ENCODE results near the gene MGAM2. TPM values are rescaled to one million over a fixed set of nuclear protein-coding genes. Genes with fewer than 3 reads are reported as not detected.

The MGAM2 gene
- total and polyA plus RNA-seq, 2 of the 13 experiments (the other 11 are each of a cell fraction or from before 2014, with no cell fraction given): 0.29 TPM; not detected in 1

DNA sequence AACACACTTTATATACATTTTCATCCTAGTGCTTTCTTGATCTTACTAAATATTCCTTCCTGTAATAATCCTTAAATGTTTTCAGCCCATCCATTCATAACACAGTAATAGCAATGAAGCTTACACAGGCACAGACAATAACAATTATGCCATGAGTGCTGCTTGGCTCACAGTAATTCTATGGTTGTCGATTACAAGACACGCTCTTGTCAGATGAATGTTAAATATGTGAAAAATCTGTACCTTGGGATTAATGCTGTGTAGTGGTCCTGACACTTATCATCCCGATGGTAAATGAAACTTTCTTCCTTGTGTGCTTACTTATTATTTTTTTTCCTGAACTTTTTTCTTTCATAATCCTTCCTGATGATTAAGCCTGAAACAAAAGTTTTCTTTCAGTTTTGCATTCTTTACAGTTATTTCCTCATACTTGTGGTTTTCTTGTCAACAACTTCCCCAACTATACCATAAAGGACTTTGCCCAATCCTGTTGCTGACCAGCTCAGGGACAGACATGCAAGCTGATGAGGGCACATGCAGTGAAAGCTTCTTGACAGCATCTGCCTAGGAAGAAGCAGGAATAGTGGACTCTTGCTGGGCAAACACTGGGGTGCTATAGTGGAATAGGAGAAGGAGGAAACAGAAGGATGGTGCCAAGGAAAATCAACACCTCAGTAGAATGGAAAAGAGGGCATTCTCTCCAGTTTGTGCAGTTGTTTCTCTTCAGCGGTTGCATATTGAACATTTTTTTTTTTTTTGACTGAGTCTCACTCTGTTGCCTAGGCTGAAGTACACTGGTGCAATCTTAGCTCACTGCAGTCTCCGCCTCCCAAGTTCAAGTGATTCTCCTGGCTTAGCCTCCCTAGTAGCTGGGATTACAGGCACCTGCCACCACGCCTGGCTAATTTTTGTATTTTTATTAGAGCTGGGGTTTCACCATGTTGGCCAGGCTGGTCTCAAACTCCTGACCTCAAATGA, 6.7 kb upstream of the MGAM2 start (continued):
- TF ChIP-seq ZNF577 (CRISPR knock-in tag; IDR thresholded peaks at IDR 0.05; ENCODE audit: borderline replicate concordance, low read depth): no peak
- no peak for TF ChIP-seq JUND (CRISPR knock-in tag; IDR thresholded peaks at IDR 0.05)
- TF ChIP-seq, protein P1, sequence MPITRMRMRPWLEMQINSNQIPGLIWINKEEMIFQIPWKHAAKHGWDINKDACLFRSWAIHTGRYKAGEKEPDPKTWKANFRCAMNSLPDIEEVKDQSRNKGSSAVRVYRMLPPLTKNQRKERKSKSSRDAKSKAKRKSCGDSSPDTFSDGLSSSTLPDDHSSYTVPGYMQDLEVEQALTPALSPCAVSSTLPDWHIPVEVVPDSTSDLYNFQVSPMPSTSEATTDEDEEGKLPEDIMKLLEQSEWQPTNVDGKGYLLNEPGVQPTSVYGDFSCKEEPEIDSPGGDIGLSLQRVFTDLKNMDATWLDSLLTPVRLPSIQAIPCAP (CRISPR knock-in tag; IDR thresholded peaks at IDR 0.05; ENCODE audit: low read depth): no peak
- no peak for TF ChIP-seq SIX1 (CRISPR knock-in tag; IDR thresholded peaks at IDR 0.05; ENCODE audit: borderline replicate concordance)
- no peak for TF ChIP-seq ZBTB38 (CRISPR knock-in tag; IDR thresholded peaks at IDR 0.05)
- TF ChIP-seq ZNF746 (CRISPR knock-in tag; IDR thresholded peaks at IDR 0.05): no peak
- TF ChIP-seq MLLT10 (CRISPR knock-in tag; IDR thresholded peaks at IDR 0.05): no peak
- TF ChIP-seq, protein P2, sequence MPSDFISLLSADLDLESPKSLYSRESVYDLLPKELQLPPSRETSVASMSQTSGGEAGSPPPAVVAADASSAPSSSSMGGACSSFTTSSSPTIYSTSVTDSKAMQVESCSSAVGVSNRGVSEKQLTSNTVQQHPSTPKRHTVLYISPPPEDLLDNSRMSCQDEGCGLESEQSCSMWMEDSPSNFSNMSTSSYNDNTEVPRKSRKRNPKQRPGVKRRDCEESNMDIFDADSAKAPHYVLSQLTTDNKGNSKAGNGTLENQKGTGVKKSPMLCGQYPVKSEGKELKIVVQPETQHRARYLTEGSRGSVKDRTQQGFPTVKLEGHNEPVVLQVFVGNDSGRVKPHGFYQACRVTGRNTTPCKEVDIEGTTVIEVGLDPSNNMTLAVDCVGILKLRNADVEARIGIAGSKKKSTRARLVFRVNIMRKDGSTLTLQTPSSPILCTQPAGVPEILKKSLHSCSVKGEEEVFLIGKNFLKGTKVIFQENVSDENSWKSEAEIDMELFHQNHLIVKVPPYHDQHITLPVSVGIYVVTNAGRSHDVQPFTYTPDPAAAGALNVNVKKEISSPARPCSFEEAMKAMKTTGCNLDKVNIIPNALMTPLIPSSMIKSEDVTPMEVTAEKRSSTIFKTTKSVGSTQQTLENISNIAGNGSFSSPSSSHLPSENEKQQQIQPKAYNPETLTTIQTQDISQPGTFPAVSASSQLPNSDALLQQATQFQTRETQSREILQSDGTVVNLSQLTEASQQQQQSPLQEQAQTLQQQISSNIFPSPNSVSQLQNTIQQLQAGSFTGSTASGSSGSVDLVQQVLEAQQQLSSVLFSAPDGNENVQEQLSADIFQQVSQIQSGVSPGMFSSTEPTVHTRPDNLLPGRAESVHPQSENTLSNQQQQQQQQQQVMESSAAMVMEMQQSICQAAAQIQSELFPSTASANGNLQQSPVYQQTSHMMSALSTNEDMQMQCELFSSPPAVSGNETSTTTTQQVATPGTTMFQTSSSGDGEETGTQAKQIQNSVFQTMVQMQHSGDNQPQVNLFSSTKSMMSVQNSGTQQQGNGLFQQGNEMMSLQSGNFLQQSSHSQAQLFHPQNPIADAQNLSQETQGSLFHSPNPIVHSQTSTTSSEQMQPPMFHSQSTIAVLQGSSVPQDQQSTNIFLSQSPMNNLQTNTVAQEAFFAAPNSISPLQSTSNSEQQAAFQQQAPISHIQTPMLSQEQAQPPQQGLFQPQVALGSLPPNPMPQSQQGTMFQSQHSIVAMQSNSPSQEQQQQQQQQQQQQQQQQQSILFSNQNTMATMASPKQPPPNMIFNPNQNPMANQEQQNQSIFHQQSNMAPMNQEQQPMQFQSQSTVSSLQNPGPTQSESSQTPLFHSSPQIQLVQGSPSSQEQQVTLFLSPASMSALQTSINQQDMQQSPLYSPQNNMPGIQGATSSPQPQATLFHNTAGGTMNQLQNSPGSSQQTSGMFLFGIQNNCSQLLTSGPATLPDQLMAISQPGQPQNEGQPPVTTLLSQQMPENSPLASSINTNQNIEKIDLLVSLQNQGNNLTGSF (CRISPR knock-in tag; IDR thresholded peaks at IDR 0.05): no peak
- TF ChIP-seq ARNT (IDR thresholded peaks at IDR 0.05): no peak
- TF ChIP-seq, protein P3, sequence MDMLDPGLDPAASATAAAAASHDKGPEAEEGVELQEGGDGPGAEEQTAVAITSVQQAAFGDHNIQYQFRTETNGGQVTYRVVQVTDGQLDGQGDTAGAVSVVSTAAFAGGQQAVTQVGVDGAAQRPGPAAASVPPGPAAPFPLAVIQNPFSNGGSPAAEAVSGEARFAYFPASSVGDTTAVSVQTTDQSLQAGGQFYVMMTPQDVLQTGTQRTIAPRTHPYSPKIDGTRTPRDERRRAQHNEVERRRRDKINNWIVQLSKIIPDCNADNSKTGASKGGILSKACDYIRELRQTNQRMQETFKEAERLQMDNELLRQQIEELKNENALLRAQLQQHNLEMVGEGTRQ (IDR thresholded peaks at IDR 0.05; ENCODE audit: low read depth, low read length): no peak
- TF ChIP-seq, protein P3 (CRISPR knock-in tag; IDR thresholded peaks at IDR 0.05; ENCODE audit: borderline replicate concordance): no peak
- TF ChIP-seq, protein P4, sequence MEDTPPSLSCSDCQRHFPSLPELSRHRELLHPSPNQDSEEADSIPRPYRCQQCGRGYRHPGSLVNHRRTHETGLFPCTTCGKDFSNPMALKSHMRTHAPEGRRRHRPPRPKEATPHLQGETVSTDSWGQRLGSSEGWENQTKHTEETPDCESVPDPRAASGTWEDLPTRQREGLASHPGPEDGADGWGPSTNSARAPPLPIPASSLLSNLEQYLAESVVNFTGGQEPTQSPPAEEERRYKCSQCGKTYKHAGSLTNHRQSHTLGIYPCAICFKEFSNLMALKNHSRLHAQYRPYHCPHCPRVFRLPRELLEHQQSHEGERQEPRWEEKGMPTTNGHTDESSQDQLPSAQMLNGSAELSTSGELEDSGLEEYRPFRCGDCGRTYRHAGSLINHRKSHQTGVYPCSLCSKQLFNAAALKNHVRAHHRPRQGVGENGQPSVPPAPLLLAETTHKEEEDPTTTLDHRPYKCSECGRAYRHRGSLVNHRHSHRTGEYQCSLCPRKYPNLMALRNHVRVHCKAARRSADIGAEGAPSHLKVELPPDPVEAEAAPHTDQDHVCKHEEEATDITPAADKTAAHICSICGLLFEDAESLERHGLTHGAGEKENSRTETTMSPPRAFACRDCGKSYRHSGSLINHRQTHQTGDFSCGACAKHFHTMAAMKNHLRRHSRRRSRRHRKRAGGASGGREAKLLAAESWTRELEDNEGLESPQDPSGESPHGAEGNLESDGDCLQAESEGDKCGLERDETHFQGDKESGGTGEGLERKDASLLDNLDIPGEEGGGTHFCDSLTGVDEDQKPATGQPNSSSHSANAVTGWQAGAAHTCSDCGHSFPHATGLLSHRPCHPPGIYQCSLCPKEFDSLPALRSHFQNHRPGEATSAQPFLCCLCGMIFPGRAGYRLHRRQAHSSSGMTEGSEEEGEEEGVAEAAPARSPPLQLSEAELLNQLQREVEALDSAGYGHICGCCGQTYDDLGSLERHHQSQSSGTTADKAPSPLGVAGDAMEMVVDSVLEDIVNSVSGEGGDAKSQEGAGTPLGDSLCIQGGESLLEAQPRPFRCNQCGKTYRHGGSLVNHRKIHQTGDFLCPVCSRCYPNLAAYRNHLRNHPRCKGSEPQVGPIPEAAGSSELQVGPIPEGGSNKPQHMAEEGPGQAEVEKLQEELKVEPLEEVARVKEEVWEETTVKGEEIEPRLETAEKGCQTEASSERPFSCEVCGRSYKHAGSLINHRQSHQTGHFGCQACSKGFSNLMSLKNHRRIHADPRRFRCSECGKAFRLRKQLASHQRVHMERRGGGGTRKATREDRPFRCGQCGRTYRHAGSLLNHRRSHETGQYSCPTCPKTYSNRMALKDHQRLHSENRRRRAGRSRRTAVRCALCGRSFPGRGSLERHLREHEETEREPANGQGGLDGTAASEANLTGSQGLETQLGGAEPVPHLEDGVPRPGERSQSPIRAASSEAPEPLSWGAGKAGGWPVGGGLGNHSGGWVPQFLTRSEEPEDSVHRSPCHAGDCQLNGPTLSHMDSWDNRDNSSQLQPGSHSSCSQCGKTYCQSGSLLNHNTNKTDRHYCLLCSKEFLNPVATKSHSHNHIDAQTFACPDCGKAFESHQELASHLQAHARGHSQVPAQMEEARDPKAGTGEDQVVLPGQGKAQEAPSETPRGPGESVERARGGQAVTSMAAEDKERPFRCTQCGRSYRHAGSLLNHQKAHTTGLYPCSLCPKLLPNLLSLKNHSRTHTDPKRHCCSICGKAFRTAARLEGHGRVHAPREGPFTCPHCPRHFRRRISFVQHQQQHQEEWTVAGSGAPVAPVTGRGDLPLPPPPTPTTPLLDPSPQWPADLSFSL (CRISPR knock-in tag; IDR thresholded peaks at IDR 0.05): no peak
- no peak for TF ChIP-seq RBM39 (IDR thresholded peaks at IDR 0.05; ENCODE audit: low read depth, low read length, poor library complexity, severe bottlenecking)
